OCI-LY7 (cell line): ENCODE results near the gene NHS. TPM values are rescaled to one million over a fixed set of nuclear protein-coding genes. Genes with fewer than 3 reads are reported as not detected.

Experiments used
- BruUV-seq: library from RNA; stranded (reverse); fragments of 400-500 nt; replicated peaks from 2 replicates; lab custom pipeline; 2021; lab: Mats Ljungman, UMichigan
- CTCF ChIA-PET: fragments of 300-600 bp; sonication (Branson Sonifier 250); formaldehyde crosslinking; loops from one replicate; lab custom pipeline; 2022; ENCODE audit warnings: antibody characterized with exemption; ENCODE audit not compliant: unreplicated experiment; lab: Charles Lee
- POLR2A ChIA-PET: fragments of 300-600 bp; sonication (Branson Sonifier 250); formaldehyde crosslinking; loops from one replicate; lab custom pipeline; 2022; ENCODE audit warnings: antibody characterized with exemption; lab: Charles Lee
- DNase-seq: peaks from one replicate; pipeline ENCODE4 v3.0.0-alpha.2; 2015; ENCODE audit warnings: low spot score
- H2AFZ ChIP-seq: fragments of 200-600 bp; sonication (generic), shearing (Covaris generic); 2 replicates; pipeline ENCODE4 v1.6.1; 2014; ENCODE audit warnings: mild to moderate bottlenecking, antibody characterized with exemption, low read length, moderate library complexity
- H3K27ac ChIP-seq: fragments of 200-600 bp; sonication (generic); 2 replicates; pipeline ENCODE4 v1.5.1; 2014; ENCODE audit warnings: mixed run types, low read depth, mild to moderate bottlenecking, moderate library complexity, low read length, inconsistent platforms; ENCODE audit not compliant: poor library complexity, severe bottlenecking
- H3K36me3 ChIP-seq: fragments of 200-600 bp; sonication (generic); 2 replicates; pipeline ENCODE4 v1.6.1; 2014; ENCODE audit warnings: mild to moderate bottlenecking, antibody characterized with exemption, low read length, moderate library complexity, mixed read lengths; ENCODE audit not compliant: insufficient read depth
- H3K4me1 ChIP-seq: fragments of 200-600 bp; sonication (generic); 2 replicates; pipeline ENCODE4 v1.5.1; 2014; ENCODE audit warnings: mild to moderate bottlenecking, low read length; ENCODE audit not compliant: insufficient read depth, poor library complexity, severe bottlenecking
- H3K4me2 ChIP-seq: fragments of 200-600 bp; sonication (generic); 2 replicates; pipeline ENCODE4 v1.6.1; 2014; ENCODE audit warnings: mild to moderate bottlenecking, low read length
- H3K4me3 ChIP-seq: fragments of 200-600 bp; sonication (generic); 2 replicates; pipeline ENCODE4 v1.5.1; 2014; ENCODE audit warnings: mild to moderate bottlenecking, low read depth, low read length; ENCODE audit not compliant: poor library complexity, severe bottlenecking
- H3K79me2 ChIP-seq: fragments of 200-600 bp; sonication (generic); 2 replicates; pipeline ENCODE4 v1.6.1; 2016; ENCODE audit warnings: low read depth, mild to moderate bottlenecking, low read length, moderate library complexity, mixed read lengths; ENCODE audit not compliant: insufficient read depth
- H3K9me2 ChIP-seq: fragments of 200-600 bp; sonication (generic); 2 replicates; pipeline ENCODE4 v1.6.1; 2016; ENCODE audit warnings: mild to moderate bottlenecking, low read length, mixed read lengths; ENCODE audit not compliant: insufficient read depth
- H3K9me3 ChIP-seq: fragments of 200-600 bp; sonication (generic); 2 replicates; pipeline ENCODE4 v1.6.1; 2014; ENCODE audit warnings: mild to moderate bottlenecking, mixed run types, low read length, mixed read lengths
- H4K20me1 ChIP-seq: fragments of 200-600 bp; sonication (generic); 2 replicates; pipeline ENCODE4 v1.6.1; 2014; ENCODE audit warnings: mild to moderate bottlenecking, antibody characterized with exemption, low read length, moderate library complexity, mixed read lengths; ENCODE audit not compliant: insufficient read depth
- EZH2phosphoT487 ChIP-seq: fragments of 200-600 bp; sonication (generic); IDR thresholded peaks from 2 replicates; pipeline ENCODE4 v1.6.1; 2018; ENCODE audit warnings: low read depth, borderline replicate concordance, mild to moderate bottlenecking, mixed run types, antibody characterized with exemption, low read length, moderate library complexity, mixed read lengths
- intact Hi-C: fragments of 100-400 bp; cut with micrococcal nuclease; formaldehyde crosslinking; loops from one replicate; pipeline ENCODE4 v1.10.0; 2022; ENCODE audit not compliant: unreplicated experiment
- total RNA-seq, 2 experiments: library from RNA; depleted of rRNA in 1 of 2; stranded (reverse); fragments of >200 nt in 1 of 2; shearing (Covaris generic) in 1 of 2; gene quantifications; 2 replicates each; pipeline ENCODE4 v1.2.3, GENCODE V29; 2014 to 2022
- TF ChIP-seq, protein P1 (sequence below): fragments of 200-600 bp; sonication (generic); conservative IDR thresholded peaks from 2 replicates; pipeline ENCODE4 v1.5.1; 2014; ENCODE audit warnings: mild to moderate bottlenecking, antibody characterized with exemption, low read length, moderate library complexity, mixed read lengths

The NHS gene
- total RNA-seq, 2 experiments from 2014 or later = not detected

DNA sequence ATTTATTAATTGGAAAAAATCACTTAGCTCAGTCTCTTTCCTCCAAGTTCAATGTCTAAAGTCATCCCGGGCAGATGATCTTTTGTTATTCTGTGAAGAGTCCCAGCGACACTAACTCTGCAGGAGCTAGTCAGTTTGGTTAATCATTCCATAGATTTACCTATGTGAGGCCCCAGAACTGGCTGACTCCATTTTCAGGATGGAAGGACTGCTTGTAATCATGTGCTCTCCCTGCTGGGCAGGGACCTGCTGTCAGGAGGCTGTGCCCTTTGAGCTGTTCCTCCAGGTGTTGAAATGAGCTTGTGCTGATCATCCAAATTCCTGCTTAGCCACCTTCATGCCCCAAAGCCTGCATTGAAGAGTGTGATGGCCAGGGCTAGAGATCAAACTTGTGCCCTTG is 169.8 kb downstream of the NHS start:
- Histone ChIP-seq H2AFZ (no peak overlapping the region), H4K20me1 (no peaks in the 10 kb centered on the region), H3K9me3 (no peaks in the 10 kb centered on the region), H3K4me2 (no peak overlapping the region), H3K27ac (no peak overlapping the region), H3K4me1 (no peaks in the 10 kb centered on the region), H3K4me3 (no peak overlapping the region), H3K9me2 (no peaks in the 10 kb centered on the region), H3K79me2 (no peaks in the 10 kb centered on the region), H3K36me3 (no peaks in the 10 kb centered on the region)
- BruUV-seq = no TSS peak
- POLR2A ChIA-PET = no interaction called here
- CTCF ChIA-PET = no interaction called here
- TF ChIP-seq, protein P1, sequence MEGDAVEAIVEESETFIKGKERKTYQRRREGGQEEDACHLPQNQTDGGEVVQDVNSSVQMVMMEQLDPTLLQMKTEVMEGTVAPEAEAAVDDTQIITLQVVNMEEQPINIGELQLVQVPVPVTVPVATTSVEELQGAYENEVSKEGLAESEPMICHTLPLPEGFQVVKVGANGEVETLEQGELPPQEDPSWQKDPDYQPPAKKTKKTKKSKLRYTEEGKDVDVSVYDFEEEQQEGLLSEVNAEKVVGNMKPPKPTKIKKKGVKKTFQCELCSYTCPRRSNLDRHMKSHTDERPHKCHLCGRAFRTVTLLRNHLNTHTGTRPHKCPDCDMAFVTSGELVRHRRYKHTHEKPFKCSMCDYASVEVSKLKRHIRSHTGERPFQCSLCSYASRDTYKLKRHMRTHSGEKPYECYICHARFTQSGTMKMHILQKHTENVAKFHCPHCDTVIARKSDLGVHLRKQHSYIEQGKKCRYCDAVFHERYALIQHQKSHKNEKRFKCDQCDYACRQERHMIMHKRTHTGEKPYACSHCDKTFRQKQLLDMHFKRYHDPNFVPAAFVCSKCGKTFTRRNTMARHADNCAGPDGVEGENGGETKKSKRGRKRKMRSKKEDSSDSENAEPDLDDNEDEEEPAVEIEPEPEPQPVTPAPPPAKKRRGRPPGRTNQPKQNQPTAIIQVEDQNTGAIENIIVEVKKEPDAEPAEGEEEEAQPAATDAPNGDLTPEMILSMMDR = no peak
- intact Hi-C loops = no loop called here
- no peak for DNase-seq

DNA sequence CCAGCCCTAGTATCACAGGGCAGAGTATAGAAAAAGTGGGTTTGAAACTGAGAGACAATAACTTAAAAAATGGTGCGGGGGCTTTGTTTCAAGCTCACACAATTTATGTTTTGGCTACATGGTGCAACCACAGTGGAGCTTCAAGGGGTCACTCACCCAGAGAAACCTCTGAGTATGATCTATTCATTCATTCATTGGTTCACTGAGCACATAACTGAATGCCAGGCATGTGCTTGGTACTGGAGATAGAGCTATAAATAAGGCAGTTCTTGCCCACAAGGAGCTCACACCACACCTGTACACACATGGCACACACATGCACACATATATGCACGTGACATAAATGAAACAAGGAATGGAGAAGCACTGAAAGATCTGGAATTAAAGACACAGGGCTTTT is 171.4 kb downstream of the NHS start:
- DNase-seq = no peak
- Histone ChIP-seq H3K4me1 (no peaks in the 10 kb centered on the region), H2AFZ (no peak overlapping the region), H3K27ac (no peak overlapping the region), H3K9me2 (no peaks in the 10 kb centered on the region), H3K79me2 (no peaks in the 10 kb centered on the region), H3K4me2 (no peak overlapping the region), H4K20me1 (no peaks in the 10 kb centered on the region), H3K9me3 (no peaks in the 10 kb centered on the region), H3K36me3 (no peaks in the 10 kb centered on the region), H3K4me3 (no peak overlapping the region)
- ChIA-PET POLR2A (no interaction called here), CTCF (no interaction called here)
- BruUV-seq = no TSS peak
- TF ChIP-seq, protein P1 = no peak
- TF ChIP-seq EZH2phosphoT487 = no peak
- intact Hi-C loops = no loop called here

GRCh38 chrX:17547658-17548057 is 172.7 kb downstream of the NHS start:
- ChIA-PET POLR2A (no interaction called here), CTCF (no interaction called here)

More at GRCh38 chrX:17547658-17548057, 172.7 kb downstream of the NHS start:
- H3K27ac ChIP-seq = no peak overlapping the region
- no peaks in the 10 kb centered on the region for H3K79me2 ChIP-seq
- no peak overlapping the region for H3K4me3 ChIP-seq
- no peaks in the 10 kb centered on the region for H4K20me1 ChIP-seq
- no peaks in the 10 kb centered on the region for H3K9me2 ChIP-seq
- no peak for TF ChIP-seq EZH2phosphoT487
- TF ChIP-seq, protein P1 = no peak
- DNase-seq = no peak
- H2AFZ ChIP-seq = no peak overlapping the region
- no peaks in the 10 kb centered on the region for H3K9me3 ChIP-seq
- no peaks in the 10 kb centered on the region for H3K4me1 ChIP-seq
- no TSS peak for BruUV-seq
- H3K4me2 ChIP-seq = no peak overlapping the region
- intact Hi-C loops = no loop called here
- no peaks in the 10 kb centered on the region for H3K36me3 ChIP-seq
